COLO829 (cell line): Measurements from ENCODE around the gene PTPN3.
A peak's percentile ranks its signal among the peaks of the same experiment; 100 is the strongest.
"Not testable (repeated sequence)": the region's sequence is repeated elsewhere in the genome, so short reads cannot be mapped to it uniquely, and the experiment has no call there.

Source experiments
- DNase-seq: peaks from one replicate; pipeline ENCODE4 v3.0.0; 2012; ENCODE audit warnings: low spot score

The PTPN3 gene

GRCh38 chr9:109385499-109385898, 112.6 kb downstream of the PTPN3 start:
- no peak for DNase-seq

GRCh38 chr9:109383947-109384346, 114.2 kb downstream of the PTPN3 start:
- no peak for DNase-seq

DNA sequence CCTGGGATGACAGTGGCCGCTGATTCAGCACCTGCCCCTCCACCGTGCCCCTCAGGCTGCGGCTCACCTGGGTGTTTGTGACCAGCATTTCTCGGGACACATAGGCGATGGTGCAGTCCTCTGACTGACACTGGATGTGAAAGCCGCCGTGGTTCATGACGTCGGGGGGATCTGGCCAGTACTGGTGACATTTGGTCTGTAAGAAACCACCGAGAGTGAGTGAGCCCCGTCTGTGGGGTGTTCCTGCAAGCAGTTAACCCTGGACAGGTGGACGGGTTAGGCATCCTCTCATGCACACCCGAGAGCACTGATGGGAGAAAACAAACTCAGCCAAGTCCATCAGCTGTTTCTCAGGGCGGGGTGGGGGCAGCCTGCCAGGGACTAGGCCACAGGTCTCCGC, 114.8 kb downstream of the PTPN3 start:
- DNase-seq = no peak

GRCh38 chr9:109382585-109382984, 115.5 kb downstream of the PTPN3 start:
- DNase-seq = no peak

- no peak for DNase-seq
These were observed 115.9 kb downstream of the PTPN3 start for GRCh38 chr9:109382182-109382581.

DNA sequence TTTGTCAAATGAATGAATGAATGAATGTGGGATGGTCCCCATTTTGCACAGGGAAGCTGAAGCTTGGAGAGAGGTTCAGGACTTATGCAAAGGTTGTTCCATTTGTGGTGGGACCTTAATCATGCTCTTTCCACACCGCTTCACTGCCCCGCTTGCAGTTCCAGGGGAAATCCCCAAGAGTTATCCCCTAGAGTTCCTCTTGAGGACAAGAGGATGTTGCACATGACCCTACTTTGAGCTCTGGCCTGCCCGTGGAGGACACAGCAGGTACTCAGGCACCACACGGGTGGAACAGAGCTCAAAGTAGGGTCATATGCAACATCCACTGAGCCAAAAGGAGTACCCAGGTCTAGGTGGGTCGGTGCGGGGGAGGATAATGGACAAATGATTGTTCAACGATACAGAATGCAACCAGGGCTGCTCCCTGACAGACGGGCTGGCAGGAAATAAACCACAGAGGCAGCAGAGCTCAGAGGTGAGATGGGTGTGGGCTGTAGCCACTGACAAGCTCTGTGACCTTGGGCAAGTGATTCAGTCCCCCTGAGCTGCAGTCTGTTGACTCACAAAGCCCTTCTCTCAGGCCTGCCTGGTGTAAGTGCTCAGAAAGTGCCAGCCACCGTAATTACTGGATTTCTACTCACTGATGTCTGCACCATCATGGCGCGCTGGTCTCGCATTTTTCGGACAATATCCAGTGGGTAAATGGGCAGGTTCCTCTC, 116.9 kb downstream of the PTPN3 start:
- no peak for DNase-seq

DNA sequence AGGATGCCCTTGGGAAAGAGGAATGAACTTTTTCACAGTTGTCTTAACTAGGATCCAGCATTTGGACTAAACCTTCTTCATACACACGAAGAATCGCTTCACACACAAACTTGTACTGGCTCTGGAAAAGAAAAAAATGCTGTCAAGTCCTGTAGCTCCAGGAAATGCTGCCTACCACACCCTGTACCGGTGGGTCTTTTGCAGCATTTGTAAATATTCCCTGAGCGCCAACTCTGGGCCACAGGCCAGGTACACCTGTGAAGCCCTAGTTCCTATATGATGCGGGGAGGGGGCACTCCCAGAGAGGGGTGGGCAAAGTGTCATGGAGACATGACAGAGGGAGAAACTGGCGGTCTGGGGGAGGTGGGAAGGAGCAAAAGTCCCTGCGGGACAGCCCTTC, 118.6 kb downstream of the PTPN3 start:
- DNase-seq = no peak

- DNase-seq = peak; percentile 82
These were observed 119.8 kb downstream of the PTPN3 start for GRCh38 chr9:109378316-109378715.

GRCh38 chr9:109372246-109372645, 125.9 kb downstream of the PTPN3 start:
- DNase-seq = no peak

DNA sequence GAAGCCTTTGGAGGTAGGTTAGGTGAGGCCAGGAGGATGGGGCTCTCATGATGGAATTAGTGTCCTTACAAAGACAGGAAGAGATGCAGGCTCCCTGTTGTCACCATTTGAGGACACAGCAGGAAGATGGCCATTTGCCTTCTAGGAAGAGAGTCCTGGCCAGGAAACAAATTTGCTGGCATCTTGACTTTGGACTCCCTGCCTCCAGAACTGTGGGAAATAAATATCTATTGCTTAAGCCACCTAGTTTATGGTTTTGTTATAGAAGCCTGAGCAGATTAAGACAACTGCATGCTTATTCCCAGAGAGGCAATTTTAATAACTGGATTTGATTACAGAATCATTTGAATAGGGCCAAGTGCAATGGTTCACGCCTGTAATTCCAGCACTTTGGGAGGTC, 126.7 kb downstream of the PTPN3 start:
- no peak for DNase-seq

DNA sequence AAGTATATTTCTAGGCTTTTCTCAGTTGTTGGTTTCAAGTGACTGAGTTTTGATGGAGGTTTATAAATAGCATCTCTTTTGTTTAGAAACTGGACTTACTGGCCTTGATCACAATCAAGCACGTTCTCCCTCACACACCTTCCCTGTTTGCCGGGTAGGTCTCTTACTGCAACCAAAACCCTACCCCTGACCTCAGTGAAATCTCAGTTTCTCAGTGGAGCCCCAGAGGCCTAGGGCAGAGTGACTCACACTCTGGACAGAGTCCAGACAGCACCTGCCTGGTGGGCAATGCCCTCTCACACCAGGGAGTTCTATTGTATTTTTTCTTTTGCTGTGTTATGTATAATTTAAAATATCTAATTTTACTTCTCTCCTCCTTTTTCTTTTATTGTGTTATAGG, 128.8 kb downstream of the PTPN3 start:
- no peak for DNase-seq

GRCh38 chr9:109360771-109361170, 137.3 kb downstream of the PTPN3 start:
- DNase-seq = no peak

- DNase-seq = not testable (repeated sequence)
These were observed 139.0 kb downstream of the PTPN3 start for GRCh38 chr9:109358968-109359603.

GRCh38 chr9:109355564-109356297, 142.4 kb downstream of the PTPN3 start:
- no peak for DNase-seq

- DNase-seq = no peak
These were observed 143.9 kb downstream of the PTPN3 start for GRCh38 chr9:109354190-109354589.

DNA sequence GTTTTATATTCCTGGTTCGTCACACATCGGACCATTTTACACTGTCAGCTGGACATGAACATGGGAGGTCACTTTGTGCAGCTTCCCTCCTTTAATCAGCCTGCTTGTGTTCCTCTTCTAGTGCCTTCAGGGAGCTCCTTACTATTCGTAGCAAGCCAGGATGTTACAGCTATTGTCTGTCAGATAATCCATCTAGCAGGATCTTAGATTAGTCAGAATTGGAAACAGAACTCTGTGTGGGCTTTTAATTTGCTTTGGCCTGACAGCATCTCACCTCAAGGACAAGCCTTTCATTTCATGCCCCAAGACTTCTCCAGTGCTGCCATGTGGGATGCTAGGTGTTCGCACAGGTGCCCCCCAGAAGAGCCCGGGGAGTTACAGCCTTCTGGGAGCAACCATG, 147.1 kb downstream of the PTPN3 start:
- DNase-seq = no peak

GRCh38 chr9:109349421-109349846, 148.7 kb downstream of the PTPN3 start:
- DNase-seq = peak; percentile 73

GRCh38 chr9:109346904-109347303, 151.2 kb downstream of the PTPN3 start:
- DNase-seq = no peak

GRCh38 chr9:109344866-109345265, 153.2 kb downstream of the PTPN3 start:
- DNase-seq = no peak

GRCh38 chr9:109342878-109343277, 155.2 kb downstream of the PTPN3 start:
- DNase-seq = no peak

DNA sequence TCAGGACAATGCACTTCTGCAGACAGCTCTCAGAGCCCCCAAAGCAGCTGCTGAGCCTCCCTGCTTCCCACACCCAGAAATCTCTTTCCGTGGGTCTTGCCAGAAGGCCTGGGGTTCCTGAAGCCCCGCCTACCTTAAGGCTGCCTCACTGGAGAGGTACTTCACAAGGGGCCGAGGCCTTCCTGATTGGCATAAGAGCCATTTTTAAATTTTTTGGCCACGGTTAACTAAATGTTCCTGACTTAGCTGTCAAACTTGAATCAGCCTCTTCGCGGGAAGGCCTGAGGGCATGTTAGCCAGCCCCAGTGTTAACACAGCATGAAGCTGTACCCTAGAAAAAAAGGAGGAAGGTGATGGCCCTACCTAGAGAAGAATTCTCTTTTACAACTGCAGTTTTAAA, 156.5 kb downstream of the PTPN3 start:
- no peak for DNase-seq

DNA sequence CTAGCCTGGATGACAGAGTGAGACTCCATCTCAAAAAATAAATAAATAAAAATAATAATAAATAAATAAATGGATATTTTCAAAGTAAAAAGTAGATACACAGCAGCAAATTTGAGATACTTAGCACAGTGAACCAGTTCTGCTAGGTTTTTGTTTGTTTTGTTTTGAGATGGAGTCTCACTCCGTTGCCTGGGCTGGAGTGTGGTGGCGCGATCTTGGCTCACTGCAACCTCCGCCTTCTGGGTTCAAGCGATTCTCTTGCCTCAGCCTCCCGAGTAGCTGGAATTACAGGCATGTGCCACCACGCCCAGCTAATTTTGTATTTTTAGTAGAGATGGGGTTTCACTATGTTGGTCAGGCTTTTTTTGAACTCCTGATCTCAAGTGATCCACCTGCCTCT, 157.1 kb downstream of the PTPN3 start:
- DNase-seq = not testable (repeated sequence)

DNA sequence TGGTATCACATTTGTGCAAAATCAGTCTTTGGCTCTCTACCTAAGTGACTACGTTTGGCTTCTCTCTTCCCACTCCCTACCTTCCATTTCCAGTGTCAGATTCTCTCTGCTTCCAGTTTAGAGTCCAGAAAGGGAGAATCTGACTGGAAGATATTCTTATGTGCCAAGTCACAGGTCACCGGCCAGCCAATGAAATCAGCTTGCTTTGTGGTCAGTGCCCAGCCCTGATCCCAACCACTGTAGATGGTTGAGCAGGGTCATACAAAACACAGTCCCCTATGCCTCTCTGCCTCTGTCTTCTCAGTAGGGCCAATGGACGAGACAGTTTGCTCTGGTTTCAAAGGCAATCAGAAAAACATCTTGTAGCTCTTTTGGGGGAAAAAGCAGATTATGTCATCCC, 161.7 kb downstream of the PTPN3 start:
- no peak for DNase-seq
